Aortic smooth muscle cell (primary cell): ENCODE results near the gene LAPTM5. TPM values are rescaled to one million over a fixed set of nuclear protein-coding genes. Genes with fewer than 3 reads are reported as not detected.

ENCODE experiments used
- total RNA-seq: library from RNA; depleted of rRNA; stranded (reverse); fragments of >200 nt; gene quantifications from 2 replicates; pipeline ENCODE4 v1.2.3, GENCODE V29; 2014

Gene LAPTM5, protein sequence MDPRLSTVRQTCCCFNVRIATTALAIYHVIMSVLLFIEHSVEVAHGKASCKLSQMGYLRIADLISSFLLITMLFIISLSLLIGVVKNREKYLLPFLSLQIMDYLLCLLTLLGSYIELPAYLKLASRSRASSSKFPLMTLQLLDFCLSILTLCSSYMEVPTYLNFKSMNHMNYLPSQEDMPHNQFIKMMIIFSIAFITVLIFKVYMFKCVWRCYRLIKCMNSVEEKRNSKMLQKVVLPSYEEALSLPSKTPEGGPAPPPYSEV
- 0.44 and 1.3 TPM in 2 replicates for total RNA-seq

DNA sequence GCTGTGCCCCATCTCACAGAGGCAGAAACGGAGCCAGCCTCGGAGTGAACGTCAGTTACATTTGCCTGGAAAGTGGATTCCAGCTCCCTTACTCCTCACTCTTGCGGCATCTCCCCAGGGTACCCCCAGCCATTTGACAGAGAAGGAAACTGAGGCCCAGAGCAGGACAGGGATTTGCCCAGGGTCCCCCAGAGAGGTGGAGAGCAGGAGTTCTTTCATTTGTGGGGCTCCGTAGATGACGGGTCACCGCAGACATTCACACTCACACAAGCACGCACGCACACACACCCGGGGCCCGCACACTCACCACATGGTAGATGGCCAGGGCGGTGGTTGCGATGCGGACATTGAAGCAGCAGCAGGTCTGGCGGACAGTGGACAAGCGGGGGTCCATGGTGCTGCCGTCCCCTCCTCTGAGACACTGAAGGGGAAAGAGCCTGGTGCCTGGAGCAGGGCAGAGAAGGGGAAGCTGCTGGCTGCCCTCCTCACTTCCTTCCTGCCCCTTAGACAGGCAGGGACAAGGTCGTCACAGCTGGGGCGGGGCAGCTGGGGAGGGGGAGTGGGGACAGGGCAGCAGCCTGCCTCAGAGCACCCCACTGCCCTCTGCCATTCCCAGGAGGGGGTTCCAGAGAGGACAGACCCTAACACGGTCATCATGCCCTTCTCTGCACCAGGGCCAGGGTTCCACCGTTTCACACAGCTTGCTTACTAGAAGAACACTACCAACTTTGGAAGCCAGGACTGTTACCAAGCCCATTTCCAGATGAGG, at the start of gene LAPTM5:
Gene LAPTM5, minus strand, starts transcription at position 423 of the 769 bp plus-strand sequence. Its CDS starts 29 bp downstream, at position 394.

DNA sequence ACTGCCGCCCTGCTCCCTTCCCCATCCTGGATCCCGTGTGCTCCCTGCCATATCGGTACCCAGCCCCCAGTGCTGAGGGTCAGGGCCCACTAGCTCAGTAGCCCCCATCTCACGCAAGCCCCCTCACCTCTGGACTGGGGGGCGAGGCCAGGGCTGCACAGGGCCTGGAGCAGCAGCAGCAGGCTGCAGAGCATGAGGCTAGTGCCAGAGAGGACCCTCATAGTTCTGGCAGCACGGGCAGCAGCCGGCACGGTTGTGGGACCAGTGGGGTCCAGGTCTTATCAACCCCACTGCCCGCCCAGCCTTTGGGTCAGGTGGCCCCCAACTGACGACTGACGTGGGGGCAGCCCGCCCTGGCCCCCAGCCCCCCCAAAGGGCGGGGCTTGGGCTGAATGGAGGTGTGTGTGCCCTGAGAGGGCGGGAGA, 34.2 kb downstream of the LAPTM5 start, which contains the start of gene MATN1:
Gene MATN1, minus strand, starts transcription at position 255 of the 425 bp plus-strand sequence. Its CDS starts 34 bp downstream, at position 221.

Other genes with a start within 250 kb of the LAPTM5 start
- gene MATN1, start 34.2 kb downstream of the LAPTM5 start, total RNA-seq: 0.06 and 0.26 TPM in 2 replicates
- gene SDC3, start 151.0 kb upstream of the LAPTM5 start, total RNA-seq: 23.4 and 37.3 TPM in 2 replicates